HepG2 (cell line): ENCODE measurements around the gene CR1. TPM values are rescaled to one million over a fixed set of nuclear protein-coding genes. Genes with fewer than 3 reads are reported as not detected.

Source experiments
- ATAC-seq: fragments of 200-7000 bp; cut with Tn5 transposase; 3 replicates; pipeline ENCODE4 v1.9.1; 2020; ENCODE audit warnings: mild to moderate bottlenecking, moderate library complexity
- BruUV-seq: library from RNA; stranded (reverse); fragments of 400-500 nt; replicated peaks from 2 replicates; lab custom pipeline; 2021; lab: Mats Ljungman, UMichigan
- CTCF ChIA-PET: fragments of 300-600 bp; formaldehyde crosslinking; extraction: SDS; loops from one replicate; lab custom pipeline; 2021; ENCODE audit warnings: low total read pairs, inconsistent platforms, low intra/inter-chr PET ratio; lab: Yijun Ruan, JAX
- POLR2A ChIA-PET: fragments of 350-600 bp; sonication (Branson Sonifier 250); formaldehyde crosslinking; loops from one replicate; lab custom pipeline; 2020; ENCODE audit warnings: antibody characterized with exemption, inconsistent platforms; lab: Yijun Ruan, JAX
- DNase-seq: peaks from one replicate; pipeline ENCODE4 v3.0.0-alpha.2; 2015; ENCODE audit warnings: low spot score
- FAIRE-seq: peaks from 3 replicates; lab custom pipeline; 2011; peaks lifted over from hg19 to GRCh38; lab: Jason Lieb, UNC
- H2AFZ ChIP-seq: one replicate; pipeline ENCODE4 v1.6.1; 2011; ENCODE audit warnings: low read length, inconsistent platforms
- H3K27ac ChIP-seq: fragments of 300-600 bp; 3 replicates; pipeline ENCODE4 v1.8.0; 2011; ENCODE audit warnings: mixed run types, mild to moderate bottlenecking, mixed read lengths, low read length, inconsistent platforms; ENCODE audit not compliant: insufficient read depth; ENCODE audit errors: extremely low read length
- H3K27me3 ChIP-seq, 2 experiments: fragments of 200-600 bp in 1 of 2; 2 replicates in 1 of 2; 3 replicates in 1 of 2; pipeline versions ENCODE4 v1.6.0 to v1.8.0; 2011; ENCODE audit warnings: low read length in 2 of 2, mild to moderate bottlenecking in 2 of 2, moderate library complexity in 2 of 2, inconsistent platforms in 1 of 2; ENCODE audit not compliant: insufficient read depth in 2 of 2, control insufficient read depth in 1 of 2
- H3K36me3 ChIP-seq, 2 experiments: fragments of 200-600 bp in 1 of 2; replicated peaks in 1 of 2; 2 replicates in 1 of 2; 3 replicates in 1 of 2; pipeline versions ENCODE4 v1.5.1 to v1.8.0; 2011; ENCODE audit warnings: low read length in 2 of 2, inconsistent platforms in 1 of 2; ENCODE audit not compliant: insufficient read depth in 2 of 2, control insufficient read depth in 1 of 2
- H3K4me1 ChIP-seq: 2 replicates; pipeline ENCODE4 v1.5.1; 2012; ENCODE audit warnings: low read length, inconsistent platforms; ENCODE audit not compliant: insufficient read depth
- H3K4me2 ChIP-seq: 2 replicates; pipeline ENCODE4 v1.6.0; 2011; ENCODE audit warnings: low read depth, low read length, inconsistent platforms
- H3K4me3 ChIP-seq, 3 experiments: fragments of 200-600 bp in 1 of 3; sonication (generic), shearing (Covaris generic) in 1 of 3; replicated peaks in 1 of 3; 2 replicates each; pipeline ENCODE4 v1.5.1; 2011 to 2016; ENCODE audit warnings: low read length in 3 of 3, inconsistent platforms in 2 of 3, low read depth in 2 of 3, mild to moderate bottlenecking in 2 of 3, control low read depth in 1 of 3, mixed read lengths in 1 of 3; ENCODE audit not compliant: insufficient read depth in 1 of 3
- H3K79me2 ChIP-seq: one replicate; pipeline ENCODE4 v1.6.1; 2011; ENCODE audit warnings: low read length, inconsistent platforms; ENCODE audit not compliant: insufficient read depth
- H3K9ac ChIP-seq: 2 replicates; pipeline ENCODE4 v1.6.0; 2011; ENCODE audit warnings: mild to moderate bottlenecking, low read depth, low read length, inconsistent platforms; ENCODE audit not compliant: insufficient read depth
- H3K9me3 ChIP-seq: 2 replicates; pipeline ENCODE4 v1.5.1; 2012; ENCODE audit warnings: mild to moderate bottlenecking, low read length
- H4K20me1 ChIP-seq: 2 replicates; pipeline ENCODE4 v1.6.0; 2011; ENCODE audit warnings: inconsistent platforms, mild to moderate bottlenecking, low read length, moderate library complexity; ENCODE audit not compliant: insufficient read depth
- DZIP1 ChIP-seq: sonication (generic); formaldehyde crosslinking; IDR thresholded peaks from 2 replicates; pipeline ENCODE4 v1.5.0; 2020; ENCODE audit warnings: mild to moderate bottlenecking, missing genetic modification reagents
- GTF2F1 ChIP-seq: fragments of 150-350 bp; IDR thresholded peaks from 2 replicates; pipeline ENCODE4 v1.6.1; 2014; ENCODE audit warnings: low read length
- RFXANK ChIP-seq: IDR thresholded peaks from 2 replicates; pipeline ENCODE4 v1.6.1; 2016
- ZNF138 ChIP-seq: sonication (generic); formaldehyde crosslinking; IDR thresholded peaks from 2 replicates; pipeline ENCODE4 v1.5.0; 2020; ENCODE audit warnings: mild to moderate bottlenecking, low read depth, missing genetic modification reagents
- ZNF296 ChIP-seq: sonication (generic); formaldehyde crosslinking; conservative IDR thresholded peaks from 2 replicates; pipeline ENCODE4 v1.5.0; 2020; ENCODE audit warnings: mild to moderate bottlenecking, missing genetic modification reagents
- ZSCAN22 ChIP-seq: sonication (generic); formaldehyde crosslinking; IDR thresholded peaks from 2 replicates; pipeline ENCODE4 v1.4.0; 2020; ENCODE audit warnings: mild to moderate bottlenecking, missing genetic modification reagents
- ZUFSP ChIP-seq: sonication (generic); formaldehyde crosslinking; IDR thresholded peaks from 2 replicates; pipeline ENCODE4 v1.9.0; 2021; ENCODE audit warnings: missing genetic modification reagents, mild to moderate bottlenecking, borderline replicate concordance
- WGBS: methylation state at CpG from one replicate; pipeline ENCODE4 v1.1.6; 2017; ENCODE audit warnings: low lambda C conversion rate; 5-methylcytosine and 5-hydroxymethylcytosine counted together
- in situ Hi-C: cut with HindIII; loops from 2 replicates; pipeline ENCODE4 v1.10.0; 2017; ENCODE audit warnings: low pct_unique_long_range_greater_than_20kb; ENCODE audit not compliant: extremely low pct_ligation_motif_present
- intact Hi-C: fragments of 100-400 bp; cut with micrococcal nuclease; formaldehyde crosslinking; loops from one replicate; pipeline ENCODE4 v1.10.0; 2022; ENCODE audit not compliant: unreplicated experiment
- polyA plus RNA-seq, 8 experiments: library from polyadenylated mRNA; depleted of rRNA in 3 of 8; stranded (reverse) in 7 of 8; unstranded in 1 of 8; fragments of >200 nt; fragmentation: Illumina TruSeq in 4 of 8; extraction: Trizol in 4 of 8; gene quantifications; 2 replicates each; pipeline versions ENCODE4 v1.2.1 to v1.2.3, GENCODE V29; 2011 to 2016; ENCODE audit warnings: low read depth in 4 of 8, missing spikeins in 1 of 8, mixed read lengths in 1 of 8; ENCODE audit not compliant: insufficient read depth in 1 of 8
- total RNA-seq, 5 experiments: library from RNA; depleted of rRNA; stranded (reverse); fragments of >200 nt; fragmentation: Illumina TruSeq; extraction: Trizol; gene quantifications; 2 replicates each; pipeline ENCODE4 v1.2.3, GENCODE V29; 2016; ENCODE audit warnings: low read depth in 1 of 5
- TF ChIP-seq, protein P1 (sequence below): sonication (generic); formaldehyde crosslinking; IDR thresholded peaks from 2 replicates; pipeline ENCODE4 v1.4.0; 2020; ENCODE audit warnings: missing genetic modification reagents

CR1 gene
- total and polyA plus RNA-seq, 2 of the 13 experiments (the other 11 are each of a cell fraction or from before 2014, with no cell fraction given), result not detected

- Histone ChIP-seq H3K4me2 (no peak overlapping the region), H3K9ac (no peak overlapping the region), H2AFZ (no peak overlapping the region), H3K27ac (no peak overlapping the region), H4K20me1 (no peaks in the 10 kb centered on the region), H3K4me1 (no peaks in the 10 kb centered on the region), H3K79me2 (no peaks in the 10 kb centered on the region), H3K36me3 (no peaks in the 10 kb centered on the region), H3K4me3 (no peak overlapping the region), H3K27me3 (peaks cover 0 to 11% of the 10 kb centered on the region in 2 experiments; a peak in 3 of 5 replicates), H3K9me3 (no peaks in the 10 kb centered on the region)
- DNase-seq (no peak), ATAC-seq (no peak), FAIRE-seq (no peak)
- ChIA-PET POLR2A (no interaction called here), CTCF (no interaction called here)
- intact Hi-C loops, result no loop called here
- BruUV-seq, result no TSS peak
- TF ChIP-seq ZSCAN22, result no peak
- no peak for TF ChIP-seq ZNF138 (CRISPR knock-in tag)
- no peak for TF ChIP-seq RFXANK (CRISPR knock-in tag)
- TF ChIP-seq GTF2F1, result no peak
- TF ChIP-seq DZIP1 (CRISPR knock-in tag), result no peak
- TF ChIP-seq, protein P1, sequence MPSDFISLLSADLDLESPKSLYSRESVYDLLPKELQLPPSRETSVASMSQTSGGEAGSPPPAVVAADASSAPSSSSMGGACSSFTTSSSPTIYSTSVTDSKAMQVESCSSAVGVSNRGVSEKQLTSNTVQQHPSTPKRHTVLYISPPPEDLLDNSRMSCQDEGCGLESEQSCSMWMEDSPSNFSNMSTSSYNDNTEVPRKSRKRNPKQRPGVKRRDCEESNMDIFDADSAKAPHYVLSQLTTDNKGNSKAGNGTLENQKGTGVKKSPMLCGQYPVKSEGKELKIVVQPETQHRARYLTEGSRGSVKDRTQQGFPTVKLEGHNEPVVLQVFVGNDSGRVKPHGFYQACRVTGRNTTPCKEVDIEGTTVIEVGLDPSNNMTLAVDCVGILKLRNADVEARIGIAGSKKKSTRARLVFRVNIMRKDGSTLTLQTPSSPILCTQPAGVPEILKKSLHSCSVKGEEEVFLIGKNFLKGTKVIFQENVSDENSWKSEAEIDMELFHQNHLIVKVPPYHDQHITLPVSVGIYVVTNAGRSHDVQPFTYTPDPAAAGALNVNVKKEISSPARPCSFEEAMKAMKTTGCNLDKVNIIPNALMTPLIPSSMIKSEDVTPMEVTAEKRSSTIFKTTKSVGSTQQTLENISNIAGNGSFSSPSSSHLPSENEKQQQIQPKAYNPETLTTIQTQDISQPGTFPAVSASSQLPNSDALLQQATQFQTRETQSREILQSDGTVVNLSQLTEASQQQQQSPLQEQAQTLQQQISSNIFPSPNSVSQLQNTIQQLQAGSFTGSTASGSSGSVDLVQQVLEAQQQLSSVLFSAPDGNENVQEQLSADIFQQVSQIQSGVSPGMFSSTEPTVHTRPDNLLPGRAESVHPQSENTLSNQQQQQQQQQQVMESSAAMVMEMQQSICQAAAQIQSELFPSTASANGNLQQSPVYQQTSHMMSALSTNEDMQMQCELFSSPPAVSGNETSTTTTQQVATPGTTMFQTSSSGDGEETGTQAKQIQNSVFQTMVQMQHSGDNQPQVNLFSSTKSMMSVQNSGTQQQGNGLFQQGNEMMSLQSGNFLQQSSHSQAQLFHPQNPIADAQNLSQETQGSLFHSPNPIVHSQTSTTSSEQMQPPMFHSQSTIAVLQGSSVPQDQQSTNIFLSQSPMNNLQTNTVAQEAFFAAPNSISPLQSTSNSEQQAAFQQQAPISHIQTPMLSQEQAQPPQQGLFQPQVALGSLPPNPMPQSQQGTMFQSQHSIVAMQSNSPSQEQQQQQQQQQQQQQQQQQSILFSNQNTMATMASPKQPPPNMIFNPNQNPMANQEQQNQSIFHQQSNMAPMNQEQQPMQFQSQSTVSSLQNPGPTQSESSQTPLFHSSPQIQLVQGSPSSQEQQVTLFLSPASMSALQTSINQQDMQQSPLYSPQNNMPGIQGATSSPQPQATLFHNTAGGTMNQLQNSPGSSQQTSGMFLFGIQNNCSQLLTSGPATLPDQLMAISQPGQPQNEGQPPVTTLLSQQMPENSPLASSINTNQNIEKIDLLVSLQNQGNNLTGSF, result no peak
- TF ChIP-seq ZNF296 (CRISPR knock-in tag), result no peak
- no peak for TF ChIP-seq ZUFSP (CRISPR knock-in tag)
- in situ Hi-C loops, result no loop called here
- 0% methylated on average over 7 of the region's 7 CpGs for WGBS
Measured at GRCh38 chr1:207502726-207503125, 6.8 kb downstream of the CR1 start.
